Mesodermal cell (in vitro differentiated cells): Measurements from ENCODE around the gene GTF3A.
A peak's percentile ranks its signal among the peaks of the same experiment; 100 is the strongest.
"Not testable (repeated sequence)": the region's sequence is repeated elsewhere in the genome, so short reads cannot be mapped to it uniquely, and the experiment has no call there.

ENCODE experiments used
- H3K27ac ChIP-seq: 2 replicates; pipeline ENCODE4 v1.7.0; 2013; ENCODE audit warnings: mild to moderate bottlenecking, low read depth, low read length, moderate library complexity; ENCODE audit not compliant: severe bottlenecking
- H3K36me3 ChIP-seq: 2 replicates; pipeline ENCODE4 v1.7.1; 2013; ENCODE audit warnings: mild to moderate bottlenecking, low read length, moderate library complexity; ENCODE audit not compliant: control insufficient read depth, insufficient read depth
- H3K4me1 ChIP-seq: one replicate; pipeline ENCODE4 v1.7.1; 2013; ENCODE audit warnings: mild to moderate bottlenecking, low read length; ENCODE audit not compliant: insufficient read depth, control insufficient read depth, poor library complexity, severe bottlenecking
- H3K4me3 ChIP-seq: 2 replicates; pipeline ENCODE4 v1.7.0; 2013; ENCODE audit warnings: low read length, control low read depth, mild to moderate bottlenecking; ENCODE audit not compliant: insufficient read depth, poor library complexity, severe bottlenecking; ENCODE audit errors: extremely low read depth
- H3K9me3 ChIP-seq: 2 replicates; pipeline ENCODE4 v1.7.1; 2013; ENCODE audit warnings: mild to moderate bottlenecking, low read length, moderate library complexity; ENCODE audit not compliant: control insufficient read depth
- WGBS, 2 experiments: methylation state at CpG; one replicate each; pipeline ENCODE4 v1.1.5; 2013; ENCODE audit warnings: missing lambda C conversion rate in 2 of 2; ENCODE audit not compliant: insufficient coverage in 2 of 2; 5-methylcytosine and 5-hydroxymethylcytosine counted together

Gene GTF3A

GRCh38 chr13:27389891-27390290 is 34.5 kb upstream of the GTF3A start:
- Histone ChIP-seq H3K4me1 (no peaks in the 10 kb centered on the region), H3K36me3 (no peaks in the 10 kb centered on the region), H3K9me3 (no peaks in the 10 kb centered on the region), H3K4me3 (no peak overlapping the region), H3K27ac (no peak overlapping the region)
- WGBS, 2 experiments, result 95 to 100% methylated on average over 2 to 5 of the region's 7 CpGs

GRCh38 chr13:27391471-27391870 is 32.9 kb upstream of the GTF3A start:
- no peak overlapping the region for H3K27ac ChIP-seq
- H3K9me3 ChIP-seq, result no peaks in the 10 kb centered on the region
- H3K36me3 ChIP-seq, result no peaks in the 10 kb centered on the region
- 75 to 81% methylated on average over 2 of the region's 2 CpGs for WGBS, 2 experiments
- no peak overlapping the region for H3K4me3 ChIP-seq
- H3K4me1 ChIP-seq, result no peaks in the 10 kb centered on the region

DNA sequence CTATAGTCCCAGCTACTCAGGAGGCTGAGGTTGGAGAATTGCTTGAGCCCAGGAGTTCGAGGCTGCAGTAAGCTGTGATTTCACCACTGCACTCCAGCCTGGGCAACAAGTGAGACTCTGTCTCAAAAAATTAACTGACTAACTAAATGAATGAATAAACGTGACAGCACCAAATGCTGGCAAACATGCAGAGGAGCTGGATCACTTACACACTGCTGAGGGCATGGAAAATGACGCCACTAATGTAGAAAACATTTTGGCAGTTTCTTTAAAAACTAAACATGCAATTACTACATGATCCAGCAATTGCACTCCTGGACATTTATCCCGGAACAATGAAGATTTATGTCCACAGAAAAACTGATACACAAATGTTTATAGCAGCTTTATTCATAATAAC is 31.3 kb upstream of the GTF3A start:
- Histone ChIP-seq H3K4me1 (no peaks in the 10 kb centered on the region), H3K9me3 (no peaks in the 10 kb centered on the region), H3K27ac (no peak overlapping the region), H3K36me3 (no peaks in the 10 kb centered on the region), H3K4me3 (no peak overlapping the region)
- WGBS, 2 experiments, result 83 to 94% methylated on average over 3 to 4 of the region's 4 CpGs

GRCh38 chr13:27395007-27395510 is 29.4 kb upstream of the GTF3A start:
- Histone ChIP-seq H3K4me3 (no peak overlapping the region), H3K36me3 (no peaks in the 10 kb centered on the region), H3K9me3 (no peaks in the 10 kb centered on the region), H3K4me1 (no peaks in the 10 kb centered on the region), H3K27ac (no peak overlapping the region)
- 89 to 95% methylated on average over 11 to 13 of the region's 14 CpGs for WGBS, 2 experiments

DNA sequence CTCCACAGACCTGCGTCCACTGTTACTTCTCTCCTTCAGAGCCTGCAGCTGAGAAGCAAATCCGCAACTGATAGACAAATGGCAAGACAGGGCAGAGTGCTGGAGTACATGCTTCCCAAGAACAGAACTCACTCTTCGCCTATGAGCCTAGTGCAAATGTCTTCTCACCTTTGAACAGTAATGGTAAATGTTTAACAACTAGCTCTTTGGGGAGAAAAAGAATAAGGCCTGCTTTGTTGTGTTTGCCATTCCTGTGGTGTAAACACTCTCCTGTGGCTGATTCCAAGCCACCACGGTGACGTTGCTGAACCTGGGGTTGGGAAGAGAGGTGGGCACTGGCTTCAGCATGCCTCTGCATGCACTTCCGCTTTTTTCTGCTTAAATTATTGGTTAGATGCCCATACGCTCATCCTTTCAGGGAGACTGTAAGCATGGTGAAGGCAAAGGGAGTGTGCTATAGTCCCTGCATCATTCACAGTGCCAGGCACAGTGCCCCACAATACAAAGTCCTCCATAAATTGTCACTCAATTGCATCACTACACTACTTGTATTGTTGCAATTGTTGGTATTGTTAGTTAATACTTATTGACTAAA is 28.1 kb upstream of the GTF3A start:
- H3K27ac ChIP-seq, result no peak overlapping the region
- H3K36me3 ChIP-seq, result no peaks in the 10 kb centered on the region
- H3K4me1 ChIP-seq, result no peaks in the 10 kb centered on the region
- H3K4me3 ChIP-seq, result no peak overlapping the region
- no peaks in the 10 kb centered on the region for H3K9me3 ChIP-seq
- WGBS, 2 experiments, result 89 to 95% methylated on average over 5 of the region's 7 CpGs

DNA sequence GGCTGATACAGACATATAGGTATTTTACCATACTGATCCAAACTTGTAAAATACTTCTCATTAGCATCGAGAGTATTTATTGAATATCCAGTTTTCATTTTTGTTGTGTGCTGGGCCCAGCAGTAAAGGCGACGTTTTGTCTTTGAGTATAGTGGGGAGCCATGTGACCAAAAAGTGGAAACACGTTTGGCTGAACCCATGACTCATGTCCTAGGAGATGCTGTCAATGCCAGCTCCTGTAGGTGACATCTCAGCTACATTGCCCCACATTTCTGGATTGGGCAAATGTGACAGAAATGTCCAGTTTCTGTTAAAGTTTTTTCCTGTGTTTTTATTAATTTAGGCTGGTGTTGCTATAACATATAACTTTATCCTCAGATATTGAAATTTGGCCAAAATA is 26.1 kb upstream of the GTF3A start:
- H3K36me3 ChIP-seq, result no peaks in the 10 kb centered on the region
- H3K4me1 ChIP-seq, result peaks cover under 1% of the 10 kb centered on the region
- H3K4me3 ChIP-seq, result no peak overlapping the region
- no peaks in the 10 kb centered on the region for H3K9me3 ChIP-seq
- 73 to 92% methylated on average over 3 of the region's 4 CpGs for WGBS, 2 experiments
- no peak overlapping the region for H3K27ac ChIP-seq

- not testable (repeated sequence) for H3K36me3 ChIP-seq, H3K4me1 ChIP-seq, H3K9me3 ChIP-seq, H3K4me3 ChIP-seq, H3K27ac ChIP-seq
- WGBS, 2 experiments, result 82 to 86% methylated on average over 4 to 6 of the region's 6 CpGs
Observed at GRCh38 chr13:27400405-27400804, 24.0 kb upstream of the GTF3A start.

DNA sequence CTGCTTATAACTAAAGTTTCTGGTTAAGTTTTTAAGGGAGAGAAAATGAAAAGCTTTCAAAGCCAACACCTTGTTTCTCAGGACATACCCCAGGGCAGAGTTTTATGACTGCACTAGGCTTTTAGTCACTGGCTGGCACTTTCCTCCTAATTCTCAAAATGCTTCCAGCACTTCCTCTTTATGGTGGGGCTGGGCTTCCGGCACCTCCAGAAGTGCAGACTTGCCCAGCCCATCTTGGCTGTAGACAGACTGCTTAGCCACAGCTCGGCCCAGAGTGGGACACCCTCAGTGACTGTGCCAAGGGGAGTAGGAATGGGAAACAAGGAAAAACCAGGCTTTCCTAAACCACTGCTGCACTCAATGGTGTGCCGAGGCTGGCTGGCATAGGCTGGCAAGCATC is 23.2 kb upstream of the GTF3A start:
- Histone ChIP-seq H3K4me1 (peaks cover 9% of the 10 kb centered on the region), H3K4me3 (no peak overlapping the region), H3K36me3 (no peaks in the 10 kb centered on the region), H3K27ac (no peak overlapping the region), H3K9me3 (no peaks in the 10 kb centered on the region)
- 57 to 88% methylated on average over 1 of the region's 3 CpGs for WGBS, 2 experiments

DNA sequence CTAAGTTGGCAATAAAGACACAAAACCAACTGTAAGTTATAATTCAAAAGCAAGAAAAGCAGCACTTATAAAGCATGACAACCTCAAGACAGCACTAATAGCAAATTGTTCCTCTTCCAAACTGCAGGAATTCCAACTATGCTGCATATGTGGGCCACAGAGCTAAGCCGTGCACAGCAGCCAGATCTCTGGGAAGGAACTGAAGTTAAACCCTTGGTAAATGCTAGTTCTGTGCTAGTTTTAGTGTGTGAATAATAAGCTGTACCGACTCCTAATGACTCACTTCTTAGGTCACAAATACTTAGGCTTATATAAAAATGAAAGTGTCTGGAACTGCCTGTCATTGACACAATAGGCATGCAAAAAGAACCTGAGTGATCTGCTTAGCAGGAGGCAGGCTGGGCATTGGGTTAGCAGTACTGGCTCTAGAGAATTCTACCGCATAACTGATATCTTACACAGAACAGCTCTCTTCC is 21.2 kb upstream of the GTF3A start:
- 43 to 45% methylated on average over 1 to 2 of the region's 3 CpGs for WGBS, 2 experiments

GRCh38 chr13:27403727-27404385 is 20.6 kb upstream of the GTF3A start:
- H3K36me3 ChIP-seq, result no peaks in the 10 kb centered on the region
- H3K4me1 ChIP-seq, result peaks cover 9% of the 10 kb centered on the region
- peak overlapping the region; percentile 82 for H3K27ac ChIP-seq
- WGBS, 2 experiments, result 80 to 82% methylated on average over 7 to 10 of the region's 10 CpGs
- no peak overlapping the region for H3K4me3 ChIP-seq
- no peaks in the 10 kb centered on the region for H3K9me3 ChIP-seq

More for the DNA sequence above, 21.2 kb upstream of the GTF3A start:
- no peak overlapping the region for H3K4me3 ChIP-seq
- H3K4me1 ChIP-seq, result peaks cover 9% of the 10 kb centered on the region
- peak overlapping the region; percentile 82 for H3K27ac ChIP-seq
- H3K9me3 ChIP-seq, result no peaks in the 10 kb centered on the region
- H3K36me3 ChIP-seq, result no peaks in the 10 kb centered on the region

GRCh38 chr13:27404680-27405079 is 19.7 kb upstream of the GTF3A start:
- Histone ChIP-seq H3K4me1 (peaks cover 9% of the 10 kb centered on the region), H3K27ac (no peak overlapping the region), H3K36me3 (no peaks in the 10 kb centered on the region), H3K4me3 (no peak overlapping the region), H3K9me3 (no peaks in the 10 kb centered on the region)
- 96 to 99% methylated on average over 15 to 17 of the region's 17 CpGs for WGBS, 2 experiments
